Activated CD8-positive, alpha-beta T cell treated with anti-CD3 and anti-CD28 coated beads, Interleukin-2, amount 10 ng/mL, durations not matched to agents 7 days and 5 days (primary cell): Measurements from ENCODE around the gene SLC25A1. TPM values are rescaled to one million over a fixed set of nuclear protein-coding genes. Genes with fewer than 3 reads are reported as not detected.

Experiments
- ATAC-seq: fragments of 150-1000 bp; cut with Tn5 transposase; one replicate; pipeline ENCODE4 v1.10.0; 2021; ENCODE audit warnings: moderate library complexity
- CTCF ChIA-PET: fragments of 350-600 bp; sonication (Branson Sonifier 250); formaldehyde crosslinking; loops from one replicate; lab custom pipeline; 2021; ENCODE audit warnings: antibody characterized with exemption; lab: Charles Lee
- POLR2A ChIA-PET: fragments of 350-600 bp; sonication (Branson Sonifier 250); formaldehyde crosslinking; loops from one replicate; lab custom pipeline; 2021; ENCODE audit warnings: antibody characterized with exemption; lab: Charles Lee
- DNase-seq: peaks from one replicate; pipeline ENCODE4 v3.0.0-alpha.2; 2020
- H3K27ac Mint-ChIP-seq: one replicate; pipeline ENCODE4 v1.8.0; 2021; ENCODE audit warnings: mild to moderate bottlenecking, mixed read lengths
- H3K27me3 Mint-ChIP-seq: one replicate; pipeline ENCODE4 v1.8.0; 2021; ENCODE audit warnings: low read depth, mixed read lengths
- H3K36me3 Mint-ChIP-seq: one replicate; pipeline ENCODE4 v1.8.0; 2021; ENCODE audit warnings: low read depth, mixed read lengths
- H3K4me1 Mint-ChIP-seq: one replicate; pipeline ENCODE4 v1.8.0; 2021; ENCODE audit warnings: low read depth, mixed read lengths
- H3K4me3 Mint-ChIP-seq: one replicate; pipeline ENCODE4 v1.8.0; 2021; ENCODE audit warnings: mild to moderate bottlenecking, mixed read lengths
- H3K9me3 Mint-ChIP-seq: one replicate; pipeline ENCODE4 v1.8.0; 2022; ENCODE audit warnings: mixed read lengths; ENCODE audit not compliant: insufficient read depth
- total RNA-seq, 2 experiments: library from RNA; stranded (reverse); gene quantifications; one replicate each; pipeline ENCODE4 v1.2.3, GENCODE V29; 2021

The SLC25A1 gene
- total RNA-seq, 2 experiments from 2014 or later, result 69.1 to 73.0 TPM

DNA sequence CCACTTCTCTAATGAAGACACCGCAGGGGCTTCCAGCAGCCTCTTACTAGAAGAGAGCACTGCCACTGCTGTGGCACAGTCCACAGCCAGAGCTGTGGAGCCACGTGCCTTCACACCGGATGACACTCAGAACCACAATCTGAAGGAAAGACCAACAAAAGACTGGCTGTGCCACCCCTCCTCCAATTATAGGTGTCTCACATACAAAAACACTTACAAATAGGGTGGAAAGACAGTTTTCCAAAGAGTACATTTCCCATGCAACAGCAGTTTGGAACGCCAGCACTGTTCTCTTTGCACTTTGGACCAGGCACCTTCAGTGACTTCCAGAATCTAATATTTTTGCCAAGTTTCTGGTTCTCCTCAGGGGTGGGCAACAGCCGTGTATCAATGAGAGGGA, 38.0 kb upstream of the SLC25A1 start:
- Mint-ChIP-seq H3K9me3 (no peaks in the 10 kb centered on the region), H3K27ac (no peak overlapping the region), H3K27me3 (peaks cover 10% of the 10 kb centered on the region), H3K4me1 (peaks cover 4% of the 10 kb centered on the region), H3K4me3 (no peak overlapping the region), H3K36me3 (no peaks in the 10 kb centered on the region)
- DNase-seq (no peak), ATAC-seq (no peak)
- ChIA-PET CTCF (interaction anchor here (1.5 kb wide), 1 partner anchor 413 kb away, joined by 4 read pairs; no protein-coding TSS in a partner anchor), POLR2A (no interaction called here)

DNA sequence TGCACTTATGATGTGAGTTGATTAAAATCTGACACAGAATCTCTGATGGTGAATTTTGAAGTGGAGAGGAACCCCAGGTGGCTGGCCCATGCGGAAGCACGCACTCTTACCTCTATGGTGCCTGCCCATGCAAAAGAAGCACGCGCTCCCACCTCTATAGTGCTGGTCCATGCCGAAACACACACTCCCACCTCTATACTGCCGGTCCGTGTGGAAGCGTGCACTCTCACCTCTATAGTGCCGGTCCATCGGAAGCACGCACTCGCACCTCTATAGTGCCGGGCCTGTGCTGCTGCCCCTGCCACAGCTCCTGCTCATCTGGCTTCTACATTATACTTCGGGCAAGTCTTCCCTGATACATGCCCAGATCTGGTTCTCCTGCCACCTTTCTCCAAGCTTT, 36.8 kb upstream of the SLC25A1 start:
- Mint-ChIP-seq H3K36me3 (no peaks in the 10 kb centered on the region), H3K27ac (no peak overlapping the region), H3K27me3 (peaks cover 13% of the 10 kb centered on the region), H3K4me3 (no peak overlapping the region), H3K4me1 (peaks cover 4% of the 10 kb centered on the region), H3K9me3 (no peaks in the 10 kb centered on the region)
- ATAC-seq (no peak), DNase-seq (no peak)
- ChIA-PET POLR2A (no interaction called here), CTCF (interaction anchor here (1.5 kb wide), 1 partner anchor 415 kb away, joined by 4 read pairs; no protein-coding TSS in a partner anchor)

- POLR2A ChIA-PET, result no interaction called here
- Mint-ChIP-seq H3K9me3 (no peaks in the 10 kb centered on the region), H3K27ac (no peak overlapping the region), H3K4me1 (peaks cover 4% of the 10 kb centered on the region), H3K4me3 (no peak overlapping the region), H3K27me3 (peaks cover 18% of the 10 kb centered on the region), H3K36me3 (no peaks in the 10 kb centered on the region)
- CTCF ChIA-PET, result no interaction called here
- DNase-seq, result no peak
- no peak for ATAC-seq
Measured at GRCh38 chr22:19214078-19214473, 35.5 kb upstream of the SLC25A1 start.

- ChIA-PET CTCF (no interaction called here), POLR2A (no interaction called here)
- H3K27ac Mint-ChIP-seq, result no peak overlapping the region
- no peak overlapping the region for H3K4me3 Mint-ChIP-seq
- ATAC-seq (no peak), DNase-seq (no peak)
- no peaks in the 10 kb centered on the region for H3K36me3 Mint-ChIP-seq
- peaks cover 4% of the 10 kb centered on the region for H3K4me1 Mint-ChIP-seq
- no peaks in the 10 kb centered on the region for H3K9me3 Mint-ChIP-seq
- H3K27me3 Mint-ChIP-seq, result peaks cover 19% of the 10 kb centered on the region
Measured at GRCh38 chr22:19213442-19214077, 35.0 kb upstream of the SLC25A1 start.

DNA sequence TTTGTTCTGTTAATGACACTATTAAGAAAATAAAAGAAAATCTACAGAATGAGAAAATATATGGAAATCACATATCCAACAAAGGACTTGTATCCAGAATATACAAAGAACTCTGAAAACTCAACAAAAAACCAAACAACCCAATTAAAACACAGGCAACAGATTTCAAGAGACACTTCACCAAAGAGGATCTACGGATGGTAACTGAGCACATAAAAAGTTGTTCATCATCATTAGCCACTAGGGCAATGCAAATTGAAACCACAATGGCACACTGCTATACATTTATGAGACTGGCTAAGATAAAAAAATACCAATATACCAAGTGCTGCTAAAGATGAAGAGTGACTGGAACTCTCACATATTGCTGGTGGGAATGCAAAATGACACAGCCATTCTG, 34.5 kb upstream of the SLC25A1 start:
- Mint-ChIP-seq H3K4me1 (peaks cover 3% of the 10 kb centered on the region), H3K27ac (no peak overlapping the region), H3K36me3 (no peaks in the 10 kb centered on the region), H3K4me3 (no peak overlapping the region), H3K9me3 (no peaks in the 10 kb centered on the region), H3K27me3 (peaks cover 19% of the 10 kb centered on the region)
- ChIA-PET CTCF (no interaction called here), POLR2A (no interaction called here)
- ATAC-seq (no peak), DNase-seq (no peak)

DNA sequence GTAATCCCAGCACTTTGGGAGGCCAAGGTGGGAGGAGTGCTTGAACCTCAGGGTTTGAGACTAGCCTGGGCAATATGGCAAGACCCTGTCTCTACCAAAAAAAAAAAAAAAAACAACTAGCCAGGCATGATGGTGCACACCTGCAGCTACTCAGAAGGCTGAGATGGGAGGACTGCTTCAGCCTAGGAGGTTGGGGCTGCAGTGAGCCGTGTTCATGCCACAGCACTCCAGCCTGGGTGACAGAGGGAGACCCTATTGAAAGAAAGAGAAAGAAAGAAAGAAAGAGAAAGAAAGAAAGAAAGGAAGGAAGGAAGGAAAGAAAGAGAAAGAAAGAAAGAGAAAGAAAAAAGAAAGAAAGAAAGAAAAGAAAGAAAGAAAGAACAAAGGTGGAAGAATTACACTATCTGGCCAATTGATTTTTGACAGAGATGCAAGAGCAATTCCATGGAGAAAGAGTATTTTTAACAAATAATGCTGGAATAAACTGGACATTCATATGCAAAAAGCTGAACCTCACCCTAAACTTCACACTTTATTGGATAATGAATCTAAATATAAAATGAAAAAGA, 33.9 kb upstream of the SLC25A1 start:
- Mint-ChIP-seq H3K27me3 (peaks cover 19% of the 10 kb centered on the region), H3K4me3 (no peak overlapping the region), H3K4me1 (no peaks in the 10 kb centered on the region), H3K36me3 (no peaks in the 10 kb centered on the region), H3K9me3 (no peaks in the 10 kb centered on the region), H3K27ac (no peak overlapping the region)
- POLR2A ChIA-PET, result no interaction called here
- ATAC-seq, result no peak
- no peak for DNase-seq
- CTCF ChIA-PET, result no interaction called here

GRCh38 chr22:19210188-19210587, 31.7 kb upstream of the SLC25A1 start:
- ATAC-seq (no peak), DNase-seq (no peak)
- no peaks in the 10 kb centered on the region for H3K4me1 Mint-ChIP-seq
- H3K36me3 Mint-ChIP-seq, result no peaks in the 10 kb centered on the region
- H3K4me3 Mint-ChIP-seq, result no peak overlapping the region
- H3K27me3 Mint-ChIP-seq, result peaks cover 19% of the 10 kb centered on the region
- H3K9me3 Mint-ChIP-seq, result no peaks in the 10 kb centered on the region
- CTCF ChIA-PET, result no interaction called here
- H3K27ac Mint-ChIP-seq, result no peak overlapping the region
- POLR2A ChIA-PET, result no interaction called here

GRCh38 chr22:19208287-19208847, 29.8 kb upstream of the SLC25A1 start:
- ATAC-seq, result no peak
- H3K4me1 Mint-ChIP-seq, result no peaks in the 10 kb centered on the region
- CTCF ChIA-PET, result no interaction called here
- POLR2A ChIA-PET, result no interaction called here
- no peaks in the 10 kb centered on the region for H3K36me3 Mint-ChIP-seq
- H3K9me3 Mint-ChIP-seq, result no peaks in the 10 kb centered on the region
- no peak for DNase-seq
- H3K4me3 Mint-ChIP-seq, result no peak overlapping the region
- no peak overlapping the region for H3K27ac Mint-ChIP-seq
- H3K27me3 Mint-ChIP-seq, result peaks cover 17% of the 10 kb centered on the region

DNA sequence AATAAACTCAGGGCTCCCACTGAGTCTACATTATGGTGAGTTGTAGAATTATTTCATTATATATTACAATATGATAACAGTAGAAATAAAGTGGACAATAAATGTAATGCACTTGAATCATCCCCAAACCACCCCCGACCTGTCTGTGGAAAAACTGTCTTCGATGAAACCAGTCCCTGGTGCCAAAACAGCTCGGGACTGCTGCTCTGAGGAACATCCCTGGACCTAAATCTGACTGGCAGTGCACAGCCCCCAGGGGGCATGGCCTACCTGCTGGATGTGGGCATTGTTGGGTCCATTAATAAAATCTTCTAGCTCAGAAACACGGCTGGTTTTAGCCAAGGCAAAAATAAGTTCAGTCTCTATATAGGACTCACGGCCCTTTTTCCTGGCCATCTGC, 29.3 kb upstream of the SLC25A1 start:
- ChIA-PET POLR2A (no interaction called here), CTCF (no interaction called here)
- Mint-ChIP-seq H3K36me3 (no peaks in the 10 kb centered on the region), H3K27me3 (peaks cover 13% of the 10 kb centered on the region), H3K4me3 (no peak overlapping the region), H3K4me1 (no peaks in the 10 kb centered on the region), H3K9me3 (no peaks in the 10 kb centered on the region), H3K27ac (no peak overlapping the region)
- ATAC-seq, result no peak
- DNase-seq, result no peak

GRCh38 chr22:19207401-19207808, 28.9 kb upstream of the SLC25A1 start:
- DNase-seq (no peak), ATAC-seq (no peak)
- Mint-ChIP-seq H3K27me3 (peaks cover 15% of the 10 kb centered on the region), H3K4me1 (no peaks in the 10 kb centered on the region), H3K36me3 (no peaks in the 10 kb centered on the region), H3K27ac (no peak overlapping the region), H3K9me3 (no peaks in the 10 kb centered on the region), H3K4me3 (no peak overlapping the region)
- POLR2A ChIA-PET, result no interaction called here
- CTCF ChIA-PET, result no interaction called here

- H3K4me3 Mint-ChIP-seq, result no peak overlapping the region
- no peaks in the 10 kb centered on the region for H3K9me3 Mint-ChIP-seq
- no peak overlapping the region for H3K27ac Mint-ChIP-seq
- ATAC-seq, result no peak
- no peaks in the 10 kb centered on the region for H3K4me1 Mint-ChIP-seq
- POLR2A ChIA-PET, result no interaction called here
- peaks cover 14% of the 10 kb centered on the region for H3K27me3 Mint-ChIP-seq
- H3K36me3 Mint-ChIP-seq, result no peaks in the 10 kb centered on the region
- no peak for DNase-seq
- CTCF ChIA-PET, result no interaction called here
Measured at GRCh38 chr22:19206287-19206686, 27.8 kb upstream of the SLC25A1 start.

DNA sequence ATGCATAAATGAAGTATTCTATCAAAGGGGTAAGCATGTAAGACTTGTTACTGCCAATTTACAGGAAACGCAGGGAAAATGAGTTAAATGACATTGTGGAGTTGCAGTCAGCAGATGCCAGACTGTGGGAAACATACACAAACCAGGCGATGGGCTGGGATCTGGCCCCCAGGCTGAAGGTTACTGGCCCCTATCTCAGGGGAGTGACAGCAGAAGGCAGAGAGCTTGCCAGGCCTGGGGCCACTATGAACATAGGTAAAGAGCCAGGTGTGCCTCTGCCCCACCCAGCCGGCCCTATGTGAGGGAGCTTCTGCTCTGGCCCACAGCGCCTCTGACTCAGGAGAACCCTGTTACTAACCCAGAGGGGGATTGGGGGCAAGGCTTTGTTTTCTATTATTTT, 26.1 kb upstream of the SLC25A1 start:
- Mint-ChIP-seq H3K4me1 (no peaks in the 10 kb centered on the region), H3K27ac (no peak overlapping the region), H3K9me3 (no peaks in the 10 kb centered on the region), H3K27me3 (peaks cover 6% of the 10 kb centered on the region), H3K36me3 (no peaks in the 10 kb centered on the region), H3K4me3 (no peak overlapping the region)
- no peak for DNase-seq
- ChIA-PET CTCF (no interaction called here), POLR2A (no interaction called here)
- ATAC-seq, result no peak
